D721Med (cell line): Measurements from ENCODE around the gene COG5.

Experiments used
- DNase-seq: peaks from one replicate; pipeline ENCODE4 v3.0.0; 2011; ENCODE audit warnings: low spot score; ENCODE audit not compliant: insufficient read length
- FAIRE-seq: peaks from 2 replicates; lab custom pipeline; 2011; peaks lifted over from hg19 to GRCh38; lab: Jason Lieb, UNC
- TF ChIP-seq, protein P1 (sequence below): IDR thresholded peaks from 2 replicates; pipeline ENCODE4 v1.5.1; 2012; ENCODE audit warnings: mild to moderate bottlenecking, control low read depth; ENCODE audit not compliant: insufficient read depth; ENCODE audit errors: missing control alignments

Gene COG5

DNA sequence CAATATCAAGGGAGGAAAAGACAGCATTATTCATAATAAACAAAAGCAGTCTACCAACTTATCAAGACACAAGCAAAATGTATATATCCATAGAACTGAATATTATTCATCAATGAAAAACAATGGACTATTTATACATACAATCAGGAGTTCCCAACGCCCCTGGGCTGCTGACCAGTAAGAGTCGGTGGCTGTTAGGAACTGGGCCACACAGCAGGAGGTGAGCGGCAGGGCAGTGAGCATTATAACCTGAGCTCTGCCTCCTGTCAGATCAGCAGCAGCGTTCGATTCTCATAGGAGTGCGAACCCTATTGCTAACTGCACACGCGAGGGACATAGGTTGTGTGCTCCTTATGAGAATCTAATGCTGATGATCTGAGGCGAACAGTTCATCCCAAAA is 165.6 kb downstream of the COG5 start:
- no peak for DNase-seq
- TF ChIP-seq, protein P1, sequence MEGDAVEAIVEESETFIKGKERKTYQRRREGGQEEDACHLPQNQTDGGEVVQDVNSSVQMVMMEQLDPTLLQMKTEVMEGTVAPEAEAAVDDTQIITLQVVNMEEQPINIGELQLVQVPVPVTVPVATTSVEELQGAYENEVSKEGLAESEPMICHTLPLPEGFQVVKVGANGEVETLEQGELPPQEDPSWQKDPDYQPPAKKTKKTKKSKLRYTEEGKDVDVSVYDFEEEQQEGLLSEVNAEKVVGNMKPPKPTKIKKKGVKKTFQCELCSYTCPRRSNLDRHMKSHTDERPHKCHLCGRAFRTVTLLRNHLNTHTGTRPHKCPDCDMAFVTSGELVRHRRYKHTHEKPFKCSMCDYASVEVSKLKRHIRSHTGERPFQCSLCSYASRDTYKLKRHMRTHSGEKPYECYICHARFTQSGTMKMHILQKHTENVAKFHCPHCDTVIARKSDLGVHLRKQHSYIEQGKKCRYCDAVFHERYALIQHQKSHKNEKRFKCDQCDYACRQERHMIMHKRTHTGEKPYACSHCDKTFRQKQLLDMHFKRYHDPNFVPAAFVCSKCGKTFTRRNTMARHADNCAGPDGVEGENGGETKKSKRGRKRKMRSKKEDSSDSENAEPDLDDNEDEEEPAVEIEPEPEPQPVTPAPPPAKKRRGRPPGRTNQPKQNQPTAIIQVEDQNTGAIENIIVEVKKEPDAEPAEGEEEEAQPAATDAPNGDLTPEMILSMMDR, result no peak
- FAIRE-seq, result no peak

DNA sequence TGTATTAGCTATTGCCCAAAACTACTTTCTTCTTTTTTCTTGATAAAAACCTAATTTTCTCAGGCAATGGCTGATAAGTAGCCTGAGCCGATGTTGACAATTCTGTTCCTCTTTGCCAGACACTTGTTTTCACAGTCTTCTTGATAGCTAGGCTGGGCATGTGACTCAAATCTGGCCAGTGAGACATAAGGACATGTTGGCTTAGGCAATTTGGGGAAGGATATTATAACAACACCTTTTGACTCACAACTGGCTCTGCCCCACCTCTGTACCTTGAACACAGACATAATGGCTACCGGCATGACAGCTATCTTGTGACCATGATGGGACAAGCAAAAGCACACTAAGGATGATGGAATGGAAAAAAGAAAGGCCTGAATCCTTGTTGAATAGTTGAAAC is 166.7 kb downstream of the COG5 start:
- FAIRE-seq (no peak), DNase-seq (no peak)
- TF ChIP-seq, protein P1, result no peak

DNA sequence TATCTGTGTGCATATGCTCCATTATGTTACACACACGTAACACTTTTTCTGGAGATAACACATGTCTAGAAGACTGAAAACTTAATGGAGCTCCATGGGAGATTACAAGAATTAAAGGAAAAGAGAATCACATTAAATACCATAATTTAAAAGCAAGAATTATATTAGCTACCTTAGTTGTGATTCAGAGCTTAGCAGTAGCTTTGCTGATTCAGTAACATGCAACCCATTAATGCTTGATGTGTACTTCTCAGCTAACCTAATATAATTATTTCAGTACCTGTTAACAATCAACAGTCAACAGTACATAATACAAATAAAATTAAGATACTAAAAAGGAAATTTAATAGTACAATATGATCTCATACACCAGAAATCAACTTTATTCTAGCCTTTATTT is 167.6 kb downstream of the COG5 start:
- TF ChIP-seq, protein P1, result no peak
- DNase-seq, result no peak
- FAIRE-seq, result no peak

DNA sequence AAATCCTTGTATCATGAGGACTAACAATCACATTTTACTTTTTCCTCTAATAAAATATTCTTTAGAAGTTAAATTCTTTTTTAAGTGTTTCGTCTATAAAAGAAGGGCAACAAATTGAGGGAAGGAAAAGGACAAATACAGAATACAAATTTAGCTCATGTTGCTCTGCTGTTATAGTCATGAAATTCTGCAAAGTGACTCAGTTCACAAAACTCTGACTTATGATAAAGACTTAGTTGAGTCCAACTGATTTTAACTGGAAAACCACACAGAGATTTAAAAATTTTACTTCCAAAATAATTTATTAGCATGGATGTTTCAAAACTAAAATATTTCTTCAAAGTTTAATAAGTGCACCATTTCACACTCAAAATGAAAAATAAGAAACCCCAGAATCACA is 168.9 kb downstream of the COG5 start:
- TF ChIP-seq, protein P1, result no peak
- DNase-seq, result no peak

DNA sequence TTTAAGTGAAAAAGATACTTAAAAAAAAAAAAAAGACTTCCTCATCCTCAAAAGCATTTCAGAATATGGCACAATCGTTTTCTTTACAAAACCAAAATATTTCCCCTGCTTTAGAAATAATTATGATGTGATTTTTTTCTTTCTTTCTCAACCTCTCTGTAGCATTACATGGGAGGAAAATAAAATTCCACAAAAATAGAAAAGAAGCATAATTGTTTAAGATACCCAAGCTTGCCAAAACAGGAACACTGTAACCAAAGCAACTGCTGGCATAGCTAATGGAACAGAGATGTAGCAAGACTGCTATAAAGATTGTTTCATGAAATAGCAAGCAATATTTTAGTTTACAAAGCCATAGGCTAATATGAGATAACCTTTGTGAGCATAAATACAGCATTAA is 169.4 kb downstream of the COG5 start:
- DNase-seq (no peak), FAIRE-seq (no peak)
- TF ChIP-seq, protein P1, result no peak

More for the DNA sequence above, 168.9 kb downstream of the COG5 start:
- no peak for FAIRE-seq

DNA sequence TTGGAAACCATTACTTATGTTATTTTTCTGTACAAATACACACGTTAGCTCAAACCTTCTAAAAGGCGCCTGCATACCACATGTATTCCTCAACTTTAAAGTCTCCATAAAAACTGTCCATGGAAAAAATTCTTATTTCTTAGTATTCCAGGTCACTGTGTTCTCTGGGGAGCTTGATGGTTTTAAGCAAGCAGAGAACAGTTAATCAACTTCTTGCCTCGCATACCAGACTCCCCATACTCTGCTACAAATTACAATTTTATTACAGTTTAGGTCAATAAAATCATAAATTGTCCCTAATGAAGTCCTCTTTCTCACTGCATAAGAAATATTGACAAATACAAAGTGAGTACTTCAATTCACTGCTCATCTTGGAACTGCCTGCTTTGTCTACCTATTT is 170.9 kb downstream of the COG5 start:
- TF ChIP-seq, protein P1, result no peak
- FAIRE-seq (no peak), DNase-seq (no peak)

DNA sequence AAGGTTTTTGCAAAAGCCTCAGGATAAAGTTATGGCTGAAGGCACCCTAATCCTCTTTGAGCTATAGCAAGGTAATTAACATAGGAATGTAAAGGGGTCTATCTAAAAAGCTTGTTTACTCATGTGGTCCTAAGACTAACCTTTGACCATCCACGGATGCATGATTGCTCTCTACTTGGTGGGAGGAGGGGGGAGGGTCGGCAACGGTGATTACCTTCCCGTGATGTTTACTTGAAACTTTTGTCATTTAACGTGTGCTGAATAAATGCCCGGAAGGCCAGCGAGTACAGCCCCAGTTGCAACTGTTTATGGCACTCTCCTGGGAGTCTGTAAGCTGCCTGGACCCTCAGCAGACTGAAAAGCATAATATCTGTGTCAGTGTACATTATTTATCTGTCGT is 172.8 kb downstream of the COG5 start:
- FAIRE-seq (no peak), DNase-seq (no peak)
- TF ChIP-seq, protein P1, result no peak
